Measurements from ENCODE around the gene PTPRO.
"Not testable (repeated sequence)": the region's sequence is repeated elsewhere in the genome, so short reads cannot be mapped to it uniquely, and the experiment has no call there.

The PTPRO gene

DNA sequence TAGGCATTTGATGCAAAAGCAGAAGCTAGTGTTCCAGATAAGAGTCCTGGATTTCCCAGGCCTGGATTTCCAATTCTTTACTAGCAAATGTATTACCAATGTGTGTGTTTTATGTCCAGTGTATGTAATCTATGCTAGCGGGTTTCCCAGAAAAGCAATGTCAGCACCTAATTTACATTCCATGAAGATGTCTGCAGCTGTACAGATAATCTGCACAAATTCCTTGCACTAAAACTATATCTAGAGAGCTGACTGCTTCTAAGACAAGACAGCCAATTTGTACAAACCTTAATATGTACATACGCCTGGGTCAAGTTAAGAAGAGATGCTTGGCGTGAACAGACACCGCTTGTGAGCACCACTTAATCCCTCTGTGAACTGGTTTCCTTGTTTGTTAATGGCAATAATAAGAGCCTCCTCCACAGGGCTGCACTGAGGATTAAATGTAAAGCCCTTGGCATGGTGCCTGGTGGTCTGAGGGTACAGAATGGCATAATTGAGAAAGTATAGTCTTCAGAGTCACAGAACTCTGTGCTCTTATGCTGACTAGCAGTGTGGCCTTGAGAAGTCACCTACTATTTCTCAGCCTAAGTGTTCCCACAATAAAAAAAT, 281.3 kb downstream of the PTPRO start:
- in situ Hi-C loops (cut with HindIII; ENCODE audit: low sequenced_read_pairs): no loop called here
- DNase-seq (ENCODE audit: low read depth): no peak
- no peak overlapping the region for H3K4me3 ChIP-seq (ENCODE audit: low read depth, low read length)
- TF ChIP-seq, protein P1, sequence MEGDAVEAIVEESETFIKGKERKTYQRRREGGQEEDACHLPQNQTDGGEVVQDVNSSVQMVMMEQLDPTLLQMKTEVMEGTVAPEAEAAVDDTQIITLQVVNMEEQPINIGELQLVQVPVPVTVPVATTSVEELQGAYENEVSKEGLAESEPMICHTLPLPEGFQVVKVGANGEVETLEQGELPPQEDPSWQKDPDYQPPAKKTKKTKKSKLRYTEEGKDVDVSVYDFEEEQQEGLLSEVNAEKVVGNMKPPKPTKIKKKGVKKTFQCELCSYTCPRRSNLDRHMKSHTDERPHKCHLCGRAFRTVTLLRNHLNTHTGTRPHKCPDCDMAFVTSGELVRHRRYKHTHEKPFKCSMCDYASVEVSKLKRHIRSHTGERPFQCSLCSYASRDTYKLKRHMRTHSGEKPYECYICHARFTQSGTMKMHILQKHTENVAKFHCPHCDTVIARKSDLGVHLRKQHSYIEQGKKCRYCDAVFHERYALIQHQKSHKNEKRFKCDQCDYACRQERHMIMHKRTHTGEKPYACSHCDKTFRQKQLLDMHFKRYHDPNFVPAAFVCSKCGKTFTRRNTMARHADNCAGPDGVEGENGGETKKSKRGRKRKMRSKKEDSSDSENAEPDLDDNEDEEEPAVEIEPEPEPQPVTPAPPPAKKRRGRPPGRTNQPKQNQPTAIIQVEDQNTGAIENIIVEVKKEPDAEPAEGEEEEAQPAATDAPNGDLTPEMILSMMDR (IDR thresholded peaks at IDR 0.05; ENCODE audit: low read depth, low read length, missing control alignments): no peak

DNA sequence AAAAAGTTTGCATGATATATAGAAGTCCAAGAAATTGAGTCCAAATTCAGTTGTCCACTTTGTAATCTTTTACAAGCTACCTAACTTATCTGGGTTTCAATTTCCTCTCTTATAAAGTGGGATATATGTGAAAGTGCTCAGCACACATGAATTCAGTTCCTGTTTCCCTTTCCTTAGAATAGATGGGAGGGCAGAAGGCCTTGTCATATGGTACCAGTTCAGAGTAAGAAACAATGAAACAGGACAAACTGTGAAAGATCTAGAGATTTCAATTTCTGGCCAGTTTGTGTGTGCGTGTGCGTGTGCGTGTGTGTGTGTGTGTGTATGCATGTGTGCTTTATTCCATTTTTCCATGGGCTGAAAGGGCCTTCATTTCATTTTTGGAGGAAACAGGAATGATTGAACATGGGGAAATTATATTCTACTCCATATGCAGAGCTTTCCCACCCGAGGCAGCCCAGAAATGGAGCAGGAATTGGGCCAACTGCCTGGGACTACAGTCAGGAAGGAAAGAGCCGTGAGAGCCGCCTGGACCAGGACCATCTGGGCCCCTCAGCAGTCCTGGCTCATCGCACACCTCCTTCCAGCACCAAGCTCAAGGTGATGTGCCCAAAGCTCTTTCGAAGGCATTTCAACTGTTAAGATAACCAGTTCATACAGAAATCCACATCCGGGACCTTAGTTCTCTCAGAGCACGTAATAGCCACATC, 283.7 kb downstream of the PTPRO start:
- H3K4me3 ChIP-seq (ENCODE audit: low read depth, low read length): no peak overlapping the region
- no peak for DNase-seq (ENCODE audit: low read depth)
- TF ChIP-seq, protein P1 (IDR thresholded peaks at IDR 0.05; ENCODE audit: low read depth, low read length, missing control alignments): no peak
- in situ Hi-C loops (cut with HindIII; ENCODE audit: low sequenced_read_pairs): no loop called here

DNA sequence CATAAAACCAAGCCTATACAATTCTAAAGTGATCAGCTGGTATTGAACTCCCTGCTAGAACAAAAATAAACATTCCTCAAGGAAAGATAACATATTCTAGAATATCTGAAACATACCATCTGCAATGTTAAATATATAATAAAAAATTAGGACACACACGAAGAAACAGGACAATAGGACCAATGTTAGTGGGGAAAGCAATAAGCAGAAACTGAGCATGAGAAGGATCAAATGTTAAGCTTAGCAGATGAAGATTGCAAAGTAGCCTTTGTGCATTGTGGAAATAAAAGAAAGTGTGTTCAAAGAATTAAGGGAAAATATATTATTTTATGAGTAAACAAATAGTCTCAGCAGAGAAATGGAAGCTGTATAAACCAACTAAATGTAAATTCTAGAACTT, 286.1 kb downstream of the PTPRO start:
- TF ChIP-seq, protein P1 (IDR thresholded peaks at IDR 0.05; ENCODE audit: low read depth, low read length, missing control alignments): no peak
- H3K4me3 ChIP-seq (ENCODE audit: low read depth, low read length): no peak overlapping the region
- in situ Hi-C loops (cut with HindIII; ENCODE audit: low sequenced_read_pairs): no loop called here
- DNase-seq (ENCODE audit: low read depth): no peak

DNA sequence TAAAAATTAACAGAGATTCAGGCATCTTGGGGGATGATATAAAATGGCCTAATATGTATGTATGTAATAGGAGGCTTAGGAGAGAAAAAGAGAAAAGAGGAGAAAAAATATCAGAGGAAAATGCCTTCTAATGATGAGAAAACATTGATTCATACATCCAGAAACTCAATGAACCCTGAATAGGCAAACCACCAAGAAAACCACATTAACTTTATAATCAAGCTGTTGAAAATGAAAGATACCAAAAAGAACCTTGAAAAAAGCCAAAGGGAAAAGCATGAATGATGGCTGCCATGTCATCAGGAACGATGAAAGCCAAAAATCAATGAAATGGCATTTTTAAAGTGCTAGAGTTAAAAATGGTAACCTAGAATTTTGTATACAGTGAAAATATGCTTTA, 286.6 kb downstream of the PTPRO start:
- no peak overlapping the region for H3K4me3 ChIP-seq (ENCODE audit: low read depth, low read length)
- TF ChIP-seq, protein P1 (IDR thresholded peaks at IDR 0.05; ENCODE audit: low read depth, low read length, missing control alignments): no peak
- in situ Hi-C loops (cut with HindIII; ENCODE audit: low sequenced_read_pairs): no loop called here
- peak; percentile 24 for DNase-seq (ENCODE audit: low read depth)

DNA sequence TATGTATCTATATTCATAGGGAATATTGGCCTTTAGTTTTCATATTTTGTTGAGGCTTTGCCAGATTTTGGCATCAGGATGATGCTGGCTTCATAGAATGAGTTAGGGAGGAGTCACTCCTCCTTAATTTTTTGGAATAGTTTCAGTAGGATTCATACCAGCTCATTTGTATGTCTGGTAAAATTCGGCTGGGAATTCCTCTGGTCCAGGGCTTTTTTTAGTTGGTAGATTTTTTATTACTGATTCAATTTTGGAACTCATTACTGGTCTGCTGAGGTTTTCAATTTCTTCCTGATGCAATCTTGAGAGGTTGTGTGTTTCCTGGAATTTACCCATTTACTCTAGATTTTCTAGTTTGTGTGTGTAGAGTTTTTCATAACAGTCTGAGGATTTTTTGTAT, 291.7 kb downstream of the PTPRO start:
- TF ChIP-seq, protein P1 (IDR thresholded peaks at IDR 0.05; ENCODE audit: low read depth, low read length, missing control alignments): no peak

DNA sequence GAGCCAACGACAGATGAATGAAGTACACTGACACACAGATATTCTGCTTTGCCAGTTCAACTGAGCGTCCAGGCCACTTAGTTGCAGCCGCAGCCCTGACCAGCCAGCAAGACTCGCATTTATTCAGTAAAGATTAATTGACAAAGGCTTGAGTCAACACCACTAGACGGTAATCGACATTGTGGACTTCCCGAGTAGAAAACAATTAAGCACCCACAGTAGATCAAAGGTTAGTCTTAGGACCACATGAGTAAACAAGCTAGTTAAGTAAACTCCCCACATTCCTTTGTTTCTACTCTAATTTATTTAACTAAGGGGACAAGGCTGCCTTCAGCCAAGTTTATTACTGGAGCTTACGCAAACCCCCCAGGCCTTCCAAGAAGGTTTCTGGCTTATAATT, 294.2 kb downstream of the PTPRO start:
- H3K4me3 ChIP-seq (ENCODE audit: low read depth, low read length); DNase-seq (ENCODE audit: low read depth); in situ Hi-C loops (cut with HindIII; ENCODE audit: low sequenced_read_pairs): not testable (repeated sequence)

More for the DNA sequence above, 291.7 kb downstream of the PTPRO start:
- in situ Hi-C loops (cut with HindIII; ENCODE audit: low sequenced_read_pairs): no loop called here
- no peak for DNase-seq (ENCODE audit: low read depth)
- H3K4me3 ChIP-seq (ENCODE audit: low read depth, low read length): no peak overlapping the region
